Hematopoietic multipotent progenitor cell treated with erythropoietin and hydrocortisone succinate and interleukin-3 and kit ligand, for 8 days (in vitro differentiated cells): Measurements from ENCODE around the gene LDHB.
"Not testable (repeated sequence)": the region's sequence is repeated elsewhere in the genome, so short reads cannot be mapped to it uniquely, and the experiment has no call there.

Source experiments
- DNase-seq: peaks from one replicate; pipeline ENCODE4 v3.0.0-alpha.2; 2015

Gene LDHB

DNA sequence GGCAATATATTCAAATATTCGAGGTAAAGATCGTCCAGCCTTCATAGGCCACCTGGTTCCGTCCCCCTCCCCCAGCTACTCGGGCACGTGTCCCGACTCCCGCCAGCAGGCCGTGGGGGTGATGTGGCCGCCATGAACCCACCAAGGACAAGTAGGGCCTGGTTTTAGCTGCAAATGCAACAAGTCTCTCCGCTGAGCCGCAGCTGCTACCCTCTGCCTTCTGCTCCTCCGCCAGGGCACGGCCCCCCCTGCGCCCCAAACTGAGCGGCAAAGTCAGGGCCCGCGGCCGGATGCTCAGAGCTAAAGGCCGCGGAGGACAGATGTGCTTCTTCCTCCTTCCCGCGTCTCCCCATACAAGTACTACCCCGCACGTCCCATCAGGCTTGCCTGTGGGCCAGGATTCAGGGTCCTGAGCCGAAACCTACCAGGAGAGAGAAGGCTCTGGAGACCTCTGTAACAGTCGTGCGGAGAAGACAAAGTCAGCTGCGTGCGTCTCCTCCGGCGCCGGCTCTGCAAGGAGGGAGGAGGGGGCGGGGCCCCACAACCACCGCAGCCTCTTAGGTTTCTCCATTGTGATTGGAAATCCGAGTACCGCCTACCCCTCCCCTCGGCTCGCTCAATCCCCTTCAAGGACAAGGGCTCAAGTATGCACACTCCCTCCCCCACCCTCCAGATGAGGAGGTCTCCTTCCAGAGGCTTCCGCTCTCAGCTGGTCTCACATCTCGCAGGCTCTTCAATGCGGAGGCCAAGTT lies at the start of gene LDHB:
TSS of gene LDHB (minus strand) at position 517 of the 752 bp plus-strand sequence. CDS start 3,171 bp downstream, outside the sequence.
- peak; percentile 97 for DNase-seq

- no peak for DNase-seq
Observed at GRCh38 chr12:21704847-21705246, 47.2 kb upstream of the LDHB start.

DNA sequence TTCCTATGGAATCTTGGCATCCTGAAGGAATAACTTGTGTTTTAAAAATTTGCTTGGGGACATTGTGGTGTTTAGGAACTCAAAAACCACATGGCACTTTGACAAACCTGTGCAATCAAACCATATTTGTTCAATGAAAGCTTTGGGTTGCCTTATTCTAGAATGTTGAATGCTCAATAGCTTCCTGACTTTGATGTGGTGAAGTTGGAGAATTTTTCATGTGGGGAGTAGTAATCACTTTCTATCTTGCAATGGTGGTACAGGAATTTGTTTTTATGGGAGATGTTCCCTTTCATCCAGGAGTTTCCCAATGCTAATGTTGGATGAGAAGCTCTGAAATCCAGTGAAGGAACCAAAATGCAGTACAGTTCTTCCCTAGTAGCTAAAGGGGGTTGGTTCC lies 42.2 kb upstream of the LDHB start:
- DNase-seq = no peak

DNA sequence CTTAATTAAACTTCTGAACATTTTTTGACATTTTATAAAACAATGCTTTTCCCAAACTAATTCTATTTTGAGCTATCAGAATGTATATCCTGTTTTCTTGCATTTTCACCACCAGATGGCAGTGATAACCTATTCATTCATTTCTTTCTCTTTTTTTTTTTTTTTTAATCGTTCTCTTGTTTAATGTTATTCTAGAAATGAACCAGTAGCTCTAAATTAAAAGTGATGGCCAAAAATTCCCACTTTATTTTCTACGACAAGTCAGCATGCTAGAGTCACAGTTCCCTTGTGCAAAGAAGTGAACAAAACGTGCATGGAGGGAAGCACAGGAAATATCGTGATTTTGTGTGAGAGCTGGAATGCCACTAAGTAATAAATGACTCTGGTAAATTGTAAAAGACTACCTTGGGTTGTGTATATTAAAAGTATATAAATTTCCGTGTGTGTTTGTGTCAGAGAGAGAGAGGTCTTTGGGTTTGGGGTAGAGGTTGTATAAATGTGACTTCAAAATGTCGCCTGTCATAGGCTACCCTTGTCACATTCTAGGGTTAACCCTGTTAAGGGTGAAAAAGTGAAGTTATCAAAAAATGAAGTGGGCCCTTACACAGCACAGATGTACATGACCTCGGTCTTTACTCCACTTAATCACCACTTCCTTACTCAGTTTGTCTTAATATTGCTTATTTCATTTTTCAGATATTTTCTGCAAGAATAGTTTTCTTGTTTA lies 40.4 kb upstream of the LDHB start:
- peak; percentile 53 for DNase-seq

DNA sequence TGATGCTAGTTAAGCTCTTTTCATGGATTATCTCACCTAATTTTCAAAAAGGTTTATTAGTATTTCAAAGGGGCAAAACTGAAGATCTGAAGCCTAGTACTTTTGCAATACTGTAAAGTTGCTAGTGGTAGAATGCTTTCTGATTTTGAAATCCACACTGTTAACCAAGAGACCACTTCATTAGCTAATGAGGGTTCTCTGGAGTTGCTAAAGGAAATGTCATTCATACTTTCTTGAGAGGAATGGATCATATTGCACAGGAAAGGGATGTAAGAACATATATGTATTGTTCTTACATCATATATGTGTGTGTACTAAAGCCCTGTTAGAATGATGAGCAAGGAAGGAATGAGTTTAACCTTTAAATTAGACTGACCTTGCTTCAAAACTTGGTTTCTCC lies 39.0 kb upstream of the LDHB start:
- DNase-seq = no peak

- no peak for DNase-seq
Observed at GRCh38 chr12:21695986-21696385, 38.3 kb upstream of the LDHB start.

- no peak for DNase-seq
Observed at GRCh38 chr12:21694660-21695059, 37.0 kb upstream of the LDHB start.

DNA sequence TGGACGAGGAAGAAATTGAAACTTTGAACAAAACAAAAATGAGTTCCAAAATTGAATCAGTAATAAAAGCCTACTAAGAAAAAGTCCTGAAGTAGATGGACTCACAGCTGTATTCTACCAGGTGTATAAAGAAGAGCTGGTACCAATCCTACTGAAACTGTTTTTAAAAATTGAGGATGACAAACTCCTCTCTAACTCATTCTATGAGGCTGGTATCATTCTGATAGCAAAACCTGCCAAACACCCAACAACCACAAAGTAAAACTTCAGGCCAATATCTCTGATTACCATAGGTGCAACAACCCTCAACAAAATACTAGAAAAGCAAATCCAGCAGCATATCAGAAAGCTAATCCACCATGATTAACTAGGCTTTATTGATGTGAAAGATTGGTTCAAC lies 33.9 kb upstream of the LDHB start:
- no peak for DNase-seq

GRCh38 chr12:21690704-21691368 lies 33.2 kb upstream of the LDHB start:
- DNase-seq = no peak

- DNase-seq = no peak
Observed at GRCh38 chr12:21683115-21683514, 25.5 kb upstream of the LDHB start.

DNA sequence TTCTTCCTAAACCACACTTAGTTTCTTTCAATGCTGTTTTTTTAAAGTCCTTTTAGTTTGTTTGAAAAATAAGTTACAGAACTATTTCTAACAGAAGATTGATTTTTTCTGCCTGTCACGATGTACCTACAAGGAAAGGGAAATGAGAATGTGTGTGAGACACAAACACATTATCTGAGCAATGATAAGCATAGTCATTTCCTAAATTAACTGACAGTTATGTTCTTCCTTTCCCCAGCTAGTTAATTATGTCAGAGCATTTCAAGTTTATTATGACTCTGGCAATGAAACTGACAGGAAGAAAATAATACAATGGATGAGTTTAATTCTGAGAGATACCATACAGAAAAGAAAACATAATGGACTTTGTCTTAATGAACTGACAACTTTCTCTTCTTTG lies 21.3 kb upstream of the LDHB start:
- peak; percentile 42 for DNase-seq

GRCh38 chr12:21677622-21678277 lies 20.1 kb upstream of the LDHB start:
- no peak for DNase-seq

DNA sequence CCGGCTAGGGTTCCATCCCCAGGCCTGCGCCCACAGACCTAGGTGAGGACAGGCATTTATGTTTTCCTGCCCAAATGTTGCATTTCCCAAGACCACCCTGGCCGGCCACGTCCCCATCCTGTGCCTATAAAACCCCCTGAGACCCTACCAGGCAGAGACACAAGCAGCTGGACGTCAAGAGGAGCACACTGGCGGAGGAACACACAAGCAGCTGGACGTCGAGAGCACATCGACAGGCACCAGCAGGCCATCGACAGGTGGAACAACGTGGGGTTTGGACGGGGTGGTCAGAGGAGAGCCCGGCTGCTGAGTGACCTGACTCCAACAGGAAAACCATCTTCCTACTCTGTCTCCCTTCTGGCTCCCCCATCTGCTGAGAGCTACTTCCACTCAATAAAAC lies 19.6 kb upstream of the LDHB start:
- DNase-seq = no peak

GRCh38 chr12:21676776-21677175 lies 19.1 kb upstream of the LDHB start:
- no peak for DNase-seq

- DNase-seq = no peak
Observed at GRCh38 chr12:21675641-21676040, 18.0 kb upstream of the LDHB start.

GRCh38 chr12:21675096-21675495 lies 17.5 kb upstream of the LDHB start:
- no peak for DNase-seq

DNA sequence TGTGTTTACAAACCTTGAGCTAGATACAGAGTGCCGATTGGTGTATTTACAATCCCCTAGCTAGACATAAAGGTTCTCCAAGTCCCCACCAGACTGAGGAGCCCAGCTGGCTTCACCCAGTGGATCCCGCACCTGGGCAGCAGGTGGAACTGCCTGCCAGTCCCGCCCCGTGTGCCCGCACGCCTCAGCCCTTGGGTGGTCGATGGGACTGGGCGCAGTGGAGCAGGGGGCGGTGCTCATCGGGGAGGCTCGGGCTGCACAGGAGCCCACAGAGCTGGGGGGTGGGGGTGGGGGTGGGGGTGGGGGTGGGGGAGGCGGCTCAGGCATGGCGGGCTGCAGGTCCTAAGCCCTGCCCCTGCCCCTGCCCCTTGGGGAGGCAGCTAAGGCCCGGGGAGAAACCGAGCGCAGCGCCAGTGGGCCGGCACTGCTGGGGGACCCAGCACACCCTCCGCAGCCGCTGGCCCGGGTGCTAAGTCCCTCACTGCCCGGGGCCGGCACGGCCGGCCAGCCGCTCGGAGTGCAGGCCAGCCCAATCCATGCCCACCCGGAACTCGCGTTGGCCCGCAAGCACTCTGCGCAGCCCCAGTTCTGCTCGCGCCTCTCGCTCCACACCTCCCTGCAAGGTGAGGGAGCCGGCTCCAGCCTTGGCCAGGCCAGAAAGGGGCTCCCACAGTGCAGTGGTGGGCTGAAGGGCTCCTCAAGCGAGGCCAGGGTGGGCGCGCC lies 16.3 kb upstream of the LDHB start:
- DNase-seq = not testable (repeated sequence)

DNA sequence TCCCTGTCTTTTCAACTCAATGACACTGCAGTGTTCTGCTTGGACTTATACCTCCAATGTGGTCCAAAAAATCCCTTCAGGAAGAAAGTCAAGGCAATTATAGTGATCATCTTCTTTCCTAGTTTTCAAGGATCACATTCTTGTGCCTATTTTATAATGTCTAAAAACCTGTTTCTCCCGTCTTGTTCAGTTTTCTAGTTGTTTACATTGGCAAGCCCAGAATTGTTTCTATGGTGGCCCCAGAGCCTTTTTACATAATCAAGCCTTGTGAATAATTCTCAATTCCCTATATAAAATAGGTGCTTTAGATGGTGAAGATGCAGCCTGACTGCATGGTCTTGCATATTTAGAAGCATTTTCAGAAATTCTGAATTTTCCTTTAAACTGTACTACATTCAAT lies 14.5 kb upstream of the LDHB start:
- DNase-seq = no peak

GRCh38 chr12:21666722-21667121 lies 9.1 kb upstream of the LDHB start:
- DNase-seq = no peak

DNA sequence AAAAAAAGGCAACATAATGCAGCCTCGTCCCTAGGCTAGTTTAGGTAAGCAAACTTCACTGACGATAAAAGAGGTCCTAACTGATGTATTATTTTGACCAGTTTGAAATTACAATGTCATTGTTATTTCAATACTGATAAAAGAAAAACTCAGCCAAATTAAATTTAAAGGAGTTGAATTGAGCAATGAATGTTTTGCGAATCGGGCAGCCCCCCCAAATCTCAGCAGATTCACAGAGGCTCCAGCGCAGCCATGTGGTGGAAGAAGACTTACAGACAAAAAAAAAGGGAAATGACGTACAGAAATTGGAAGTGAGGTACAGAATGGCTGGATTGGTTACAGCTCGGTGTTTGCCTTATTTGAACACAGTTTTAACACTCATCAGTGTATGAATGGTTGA lies 8.2 kb upstream of the LDHB start:
- no peak for DNase-seq

DNA sequence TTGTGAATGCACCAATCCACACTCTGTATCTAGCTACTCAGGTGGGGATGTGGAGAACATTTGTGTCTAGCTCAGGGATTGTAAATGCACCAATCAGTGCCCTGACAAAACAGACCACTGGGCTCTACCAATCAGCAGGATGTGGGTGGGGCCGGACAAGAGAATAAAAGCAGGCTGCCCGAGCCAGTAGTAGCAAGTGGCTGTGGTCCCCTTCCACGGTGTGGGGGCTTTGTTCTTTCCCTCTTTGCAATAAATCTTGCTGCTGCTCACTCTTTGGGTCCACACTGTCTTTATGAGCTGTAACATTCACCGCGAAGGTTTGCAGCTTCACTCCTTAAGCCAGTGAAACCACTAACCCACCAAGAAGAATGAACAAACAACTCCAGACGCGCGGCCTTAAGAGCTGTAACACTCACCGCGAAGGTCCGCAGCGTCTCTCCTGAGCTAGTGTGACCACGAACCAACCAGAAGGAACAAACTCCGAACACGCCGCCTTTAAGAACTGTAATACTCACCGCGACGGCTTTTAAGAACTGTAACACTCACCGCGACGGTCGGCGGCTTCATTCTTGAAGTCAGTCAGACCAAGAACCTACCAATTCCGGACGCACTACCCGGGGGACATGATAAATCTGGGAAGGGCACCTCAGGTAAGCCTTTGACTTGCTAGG lies 4.6 kb upstream of the LDHB start:
- no peak for DNase-seq
